ENCODE results near the gene MICAL2.
A peak's percentile ranks its signal among the peaks of the same experiment; 100 is the strongest.

The MICAL2 gene

DNA sequence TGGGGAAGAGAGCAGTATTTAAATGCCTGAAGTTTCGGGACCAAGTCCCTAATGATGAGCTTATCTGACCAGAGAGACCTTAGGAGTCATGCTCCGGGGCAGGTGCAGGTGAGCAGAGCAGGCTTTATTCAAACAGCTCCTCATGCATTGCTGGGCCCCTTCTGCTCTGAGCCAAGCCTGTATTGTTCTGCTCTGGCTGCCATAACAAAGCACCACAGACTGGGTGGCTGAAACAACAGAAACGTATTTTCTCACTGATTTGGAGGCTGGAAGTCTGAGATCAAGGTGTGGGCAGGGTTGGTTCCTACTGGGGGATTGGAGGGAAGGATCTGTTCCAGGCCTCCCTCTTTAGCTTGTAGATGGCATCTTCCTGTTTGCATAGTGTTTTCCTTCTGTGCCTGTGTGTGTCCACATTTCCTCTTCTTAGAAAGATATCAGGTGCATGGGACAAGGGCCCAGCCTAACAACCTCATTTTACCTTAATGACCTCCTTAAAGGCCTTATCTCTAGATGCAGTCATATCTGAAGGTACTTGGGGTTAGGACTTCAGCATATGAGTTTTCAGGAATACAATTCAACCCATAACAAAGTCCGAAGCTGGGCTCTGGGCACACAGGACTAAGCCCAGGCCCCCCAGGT, 169.9 kb downstream of the MICAL2 start:
- TF ChIP-seq, protein P1, sequence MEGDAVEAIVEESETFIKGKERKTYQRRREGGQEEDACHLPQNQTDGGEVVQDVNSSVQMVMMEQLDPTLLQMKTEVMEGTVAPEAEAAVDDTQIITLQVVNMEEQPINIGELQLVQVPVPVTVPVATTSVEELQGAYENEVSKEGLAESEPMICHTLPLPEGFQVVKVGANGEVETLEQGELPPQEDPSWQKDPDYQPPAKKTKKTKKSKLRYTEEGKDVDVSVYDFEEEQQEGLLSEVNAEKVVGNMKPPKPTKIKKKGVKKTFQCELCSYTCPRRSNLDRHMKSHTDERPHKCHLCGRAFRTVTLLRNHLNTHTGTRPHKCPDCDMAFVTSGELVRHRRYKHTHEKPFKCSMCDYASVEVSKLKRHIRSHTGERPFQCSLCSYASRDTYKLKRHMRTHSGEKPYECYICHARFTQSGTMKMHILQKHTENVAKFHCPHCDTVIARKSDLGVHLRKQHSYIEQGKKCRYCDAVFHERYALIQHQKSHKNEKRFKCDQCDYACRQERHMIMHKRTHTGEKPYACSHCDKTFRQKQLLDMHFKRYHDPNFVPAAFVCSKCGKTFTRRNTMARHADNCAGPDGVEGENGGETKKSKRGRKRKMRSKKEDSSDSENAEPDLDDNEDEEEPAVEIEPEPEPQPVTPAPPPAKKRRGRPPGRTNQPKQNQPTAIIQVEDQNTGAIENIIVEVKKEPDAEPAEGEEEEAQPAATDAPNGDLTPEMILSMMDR (IDR thresholded peaks at IDR 0.05; ENCODE audit: low read depth, low read length, missing control alignments) = no peak
- in situ Hi-C loops (cut with HindIII; ENCODE audit: low sequenced_read_pairs) = no loop called here
- H3K4me3 ChIP-seq (ENCODE audit: low read depth, low read length) = no peak overlapping the region
- no peak for DNase-seq (ENCODE audit: low read depth)

DNA sequence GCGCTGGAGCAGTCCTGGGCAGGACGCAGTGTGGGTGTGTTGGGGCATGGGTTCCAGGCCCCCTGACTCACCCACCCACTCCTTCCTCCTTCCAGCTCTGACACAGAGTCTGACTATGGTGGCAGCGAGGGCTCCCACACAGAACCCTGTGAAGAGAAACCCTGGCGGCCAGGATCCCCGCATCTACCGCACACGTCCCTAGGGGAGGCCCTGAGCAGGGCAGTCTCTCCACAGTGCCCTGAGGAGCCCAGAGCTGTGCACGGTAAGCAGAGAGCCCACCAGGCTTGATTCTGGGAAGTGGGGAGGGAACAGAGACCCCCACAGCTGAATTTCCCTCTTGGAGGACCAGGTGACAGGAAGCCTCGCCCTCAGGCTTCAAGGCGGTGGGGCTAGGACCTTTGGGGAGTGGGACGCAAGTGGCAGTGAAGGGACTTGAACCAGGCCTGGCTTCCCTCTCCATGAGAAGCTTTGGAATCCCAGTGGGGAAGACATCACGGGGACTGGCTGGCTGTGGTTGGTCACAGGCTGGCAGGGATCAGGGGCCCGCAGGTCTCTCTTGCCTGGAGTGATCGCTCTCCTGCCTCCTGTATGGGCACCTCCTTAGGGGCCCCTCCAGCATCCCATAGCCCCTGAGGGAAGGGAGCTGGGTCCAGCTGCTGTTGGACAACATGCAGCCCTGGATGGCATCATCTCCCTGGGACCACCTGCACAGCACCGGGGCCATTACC, 170.6 kb downstream of the MICAL2 start:
- TF ChIP-seq, protein P1 (IDR thresholded peaks at IDR 0.05; ENCODE audit: low read depth, low read length, missing control alignments) = no peak
- no peak for DNase-seq (ENCODE audit: low read depth)
- no peak overlapping the region for H3K4me3 ChIP-seq (ENCODE audit: low read depth, low read length)
- in situ Hi-C loops (cut with HindIII; ENCODE audit: low sequenced_read_pairs) = no loop called here

DNA sequence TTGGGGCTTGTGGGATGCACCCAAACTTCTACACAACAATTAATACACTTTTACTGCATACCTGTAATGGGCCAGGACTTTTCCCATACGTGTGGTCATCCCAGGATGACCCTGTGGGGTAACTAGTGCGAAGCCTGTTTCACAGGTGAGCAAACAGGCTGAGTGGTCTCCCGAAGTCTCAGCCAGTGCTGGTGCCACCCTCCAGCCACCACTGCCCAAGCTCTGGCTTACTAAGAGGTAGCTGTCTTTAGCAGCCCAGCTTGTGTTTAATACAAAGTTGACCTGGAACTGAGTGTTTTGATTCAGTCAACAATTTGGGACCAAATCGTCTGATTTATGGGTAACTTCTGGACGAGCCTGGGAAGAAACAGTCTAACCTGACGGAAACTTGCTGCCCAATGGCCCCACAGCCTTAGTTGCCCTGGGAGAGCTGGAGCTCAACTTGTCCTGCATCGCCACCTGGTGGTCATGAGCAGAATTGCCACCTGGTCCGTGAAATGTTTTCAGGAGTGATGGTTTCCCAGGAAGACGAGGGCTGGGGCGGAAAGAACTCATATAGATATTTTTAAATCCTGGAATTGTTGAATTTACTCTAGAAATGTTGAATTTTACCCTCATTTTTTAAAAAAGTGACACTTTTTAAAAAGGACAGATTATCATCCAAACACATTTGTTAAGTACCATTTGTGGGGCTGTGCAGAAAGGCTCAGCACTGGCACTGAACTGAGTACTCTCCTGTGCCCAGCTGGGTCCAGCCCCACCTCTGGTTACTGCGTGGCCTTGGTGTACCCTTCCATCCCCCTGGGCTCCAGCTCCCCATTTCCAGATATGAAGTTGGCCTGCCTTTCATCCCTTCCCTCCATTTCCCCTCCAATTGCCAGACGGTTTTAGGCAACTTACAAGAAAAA, 171.4 kb downstream of the MICAL2 start:
- no peak overlapping the region for H3K4me3 ChIP-seq (ENCODE audit: low read depth, low read length)
- TF ChIP-seq, protein P1 (IDR thresholded peaks at IDR 0.05; ENCODE audit: low read depth, low read length, missing control alignments) = peak; percentile 89
- DNase-seq (ENCODE audit: low read depth) = peak; percentile 72
- in situ Hi-C loops (cut with HindIII; ENCODE audit: low sequenced_read_pairs) = no loop called here

DNA sequence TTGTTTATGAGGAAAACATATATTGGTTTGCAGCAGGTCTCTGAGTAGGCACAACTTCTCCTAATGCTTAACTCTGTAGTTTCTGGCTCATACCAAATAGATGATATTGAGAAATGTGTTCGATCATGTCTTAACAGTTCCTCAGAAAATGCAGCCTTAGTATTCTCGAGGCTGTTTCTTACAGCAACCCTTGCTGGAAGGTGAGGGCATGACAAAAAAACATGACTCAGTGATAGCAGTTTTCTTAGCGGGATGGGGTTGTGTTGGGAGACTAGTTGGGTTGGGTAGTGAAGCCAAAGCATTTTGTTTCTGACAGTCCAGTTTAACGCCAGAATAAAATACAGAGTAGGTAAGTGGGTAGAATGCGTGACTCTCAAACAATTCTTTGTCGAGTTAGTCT, 172.3 kb downstream of the MICAL2 start:
- TF ChIP-seq, protein P1 (IDR thresholded peaks at IDR 0.05; ENCODE audit: low read depth, low read length, missing control alignments) = no peak
- H3K4me3 ChIP-seq (ENCODE audit: low read depth, low read length) = no peak overlapping the region
- in situ Hi-C loops (cut with HindIII; ENCODE audit: low sequenced_read_pairs) = no loop called here
- no peak for DNase-seq (ENCODE audit: low read depth)

DNA sequence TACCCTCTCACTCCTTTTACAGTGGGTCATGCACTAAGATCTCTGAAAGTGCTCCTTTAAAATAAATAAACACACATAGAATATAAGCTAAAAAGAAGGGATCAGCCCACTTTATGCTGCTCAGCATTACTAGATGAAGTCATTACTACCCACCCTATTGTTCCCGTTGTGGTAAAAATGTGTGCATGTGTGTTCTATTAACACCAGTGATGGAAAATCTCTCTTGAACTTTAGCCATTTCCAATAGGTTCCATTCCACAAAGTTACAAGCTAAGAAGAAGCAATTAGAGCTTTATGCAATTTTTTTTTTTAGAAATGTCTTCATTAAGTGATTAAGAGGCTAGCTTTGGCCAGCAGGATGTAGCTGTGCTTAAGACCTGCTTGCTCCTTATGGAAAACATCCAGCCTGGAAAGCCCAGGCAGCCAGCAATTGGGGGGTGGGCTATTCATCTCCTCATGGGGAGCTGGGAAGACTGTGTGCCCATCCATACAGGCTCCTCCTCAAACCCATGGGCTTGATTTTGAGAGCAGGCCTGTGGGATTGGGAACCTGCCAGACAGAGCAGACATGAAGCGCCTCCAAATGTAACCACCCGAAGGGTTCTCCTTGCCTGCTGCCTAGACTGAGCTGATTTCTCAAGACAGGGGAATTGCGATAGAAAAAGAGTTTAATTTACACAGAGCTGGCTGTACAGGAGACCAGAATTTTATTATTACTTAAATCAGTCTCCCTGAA, 174.1 kb downstream of the MICAL2 start:
- H3K4me3 ChIP-seq (ENCODE audit: low read depth, low read length) = no peak overlapping the region
- TF ChIP-seq, protein P1 (IDR thresholded peaks at IDR 0.05; ENCODE audit: low read depth, low read length, missing control alignments) = no peak
- in situ Hi-C loops (cut with HindIII; ENCODE audit: low sequenced_read_pairs) = no loop called here
- peak; percentile 57 for DNase-seq (ENCODE audit: low read depth)

DNA sequence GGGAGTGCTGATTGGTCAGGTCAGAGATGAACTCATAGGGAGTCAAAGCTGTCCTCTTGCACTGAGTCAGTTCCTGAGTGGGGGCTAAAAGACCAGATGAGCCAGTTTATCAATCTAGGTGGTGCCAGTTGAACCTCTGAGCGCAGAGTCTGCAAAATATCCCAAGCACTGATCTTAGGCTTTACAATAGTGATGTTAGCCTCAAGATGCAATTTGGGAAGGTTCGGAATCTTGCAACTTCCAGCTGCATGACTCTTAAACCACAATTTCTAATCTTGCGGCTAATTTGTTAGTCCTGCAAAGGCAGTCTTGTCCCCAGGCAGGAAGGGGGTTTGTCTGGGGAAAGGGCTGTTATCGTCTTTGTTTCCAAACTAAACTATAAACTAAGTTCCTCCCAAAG, 174.7 kb downstream of the MICAL2 start:
- DNase-seq (ENCODE audit: low read depth) = peak; percentile 85
- in situ Hi-C loops (cut with HindIII; ENCODE audit: low sequenced_read_pairs) = no loop called here
- no peak overlapping the region for H3K4me3 ChIP-seq (ENCODE audit: low read depth, low read length)
- TF ChIP-seq, protein P1 (IDR thresholded peaks at IDR 0.05; ENCODE audit: low read depth, low read length, missing control alignments) = no peak
